NCI-H2227 (cell line): Measurements from ENCODE around the gene RFX8.
A peak's percentile ranks its signal among the peaks of the same experiment; 100 is the strongest.

Source experiments
- DNase-seq: peaks from one replicate; lab custom pipeline; 2025; ENCODE audit not compliant: unreplicated experiment; lab: John Stamatoyannopoulos, UW

Gene RFX8

GRCh38 chr2:101415220-101415619, 59.7 kb downstream of the RFX8 start:
- DNase-seq: no peak

- DNase-seq: no peak
Measured at GRCh38 chr2:101412092-101412694, 62.7 kb downstream of the RFX8 start.

DNA sequence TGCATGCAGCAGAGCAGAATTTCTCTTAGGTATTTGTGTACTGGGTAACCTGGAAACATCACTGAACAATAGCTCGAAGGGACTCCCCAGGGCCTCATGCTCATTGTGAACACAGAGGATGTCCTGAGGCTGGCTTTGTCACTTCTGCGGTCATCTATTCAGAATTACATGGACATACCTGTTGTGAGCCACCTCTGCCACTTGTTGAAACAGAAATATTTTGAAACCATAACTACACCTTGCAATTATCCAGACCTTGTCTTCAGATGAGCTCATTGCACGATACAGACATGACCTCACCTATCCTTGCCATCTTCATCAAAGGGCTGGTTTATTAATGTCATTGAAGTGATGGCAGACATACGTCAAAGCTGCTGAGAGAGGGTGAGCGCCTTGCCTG, 64.2 kb downstream of the RFX8 start:
- no peak for DNase-seq

DNA sequence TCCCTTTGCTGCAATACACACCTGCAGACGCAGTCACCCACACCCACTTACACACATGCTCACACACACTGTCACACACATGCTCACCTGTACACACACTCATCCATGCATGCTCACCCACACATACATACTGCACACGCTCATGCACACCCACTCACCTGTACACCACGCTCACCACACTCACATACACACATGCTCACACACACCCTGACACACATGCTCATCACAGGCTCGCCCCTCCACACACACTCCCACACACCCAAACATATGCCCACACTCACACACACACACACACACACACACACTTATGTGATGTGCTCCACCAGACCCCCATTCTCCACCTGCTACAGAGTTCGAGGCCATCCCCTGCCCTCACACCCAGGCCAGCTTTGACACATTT, 64.8 kb downstream of the RFX8 start:
- no peak for DNase-seq

- DNase-seq: no peak
Measured at GRCh38 chr2:101409699-101410098, 65.2 kb downstream of the RFX8 start.

DNA sequence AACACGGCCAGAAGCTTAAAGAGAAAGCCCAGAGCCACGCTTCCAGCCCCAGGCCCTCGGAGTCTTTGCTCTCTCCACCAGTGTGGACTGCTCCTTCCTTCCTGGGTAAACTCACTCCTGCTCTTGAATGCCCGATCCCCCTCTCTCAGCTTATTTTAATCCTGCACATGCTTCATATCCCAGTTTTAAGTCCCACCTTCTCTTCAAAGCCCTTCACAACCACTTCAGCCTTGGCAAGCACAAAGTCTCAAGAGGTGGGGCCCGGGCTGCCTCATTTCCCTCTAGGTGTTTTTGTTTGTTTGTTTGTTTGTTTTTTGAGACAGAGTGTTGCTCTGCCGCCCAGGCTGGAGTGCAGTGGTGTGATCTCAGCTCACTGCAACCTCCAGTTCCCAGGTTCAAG, 66.0 kb downstream of the RFX8 start:
- DNase-seq: no peak

GRCh38 chr2:101405351-101405899, 69.5 kb downstream of the RFX8 start:
- DNase-seq: no peak

- DNase-seq: no peak
Measured at GRCh38 chr2:101403745-101404144, 71.2 kb downstream of the RFX8 start.

DNA sequence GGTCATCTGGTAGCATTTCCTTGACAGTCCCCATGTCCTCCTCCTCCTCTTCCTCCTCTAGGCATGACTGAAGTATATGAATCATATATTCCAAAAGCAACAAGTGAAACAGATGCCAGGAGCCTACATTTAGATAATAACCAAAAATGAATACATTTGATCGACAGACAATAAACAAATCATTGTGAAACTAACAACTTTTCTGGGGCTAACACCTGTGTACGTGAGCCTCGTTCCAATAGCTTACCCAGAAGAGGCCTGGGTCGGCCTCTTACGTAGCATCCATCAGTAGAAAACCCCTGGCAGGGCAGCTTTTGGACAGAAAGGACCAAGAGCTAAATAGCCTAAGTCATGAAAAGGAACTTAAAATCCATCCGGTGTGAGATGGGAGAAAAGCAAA, 72.3 kb downstream of the RFX8 start:
- no peak for DNase-seq

- no peak for DNase-seq
Measured at GRCh38 chr2:101401906-101402305, 73.0 kb downstream of the RFX8 start.

DNA sequence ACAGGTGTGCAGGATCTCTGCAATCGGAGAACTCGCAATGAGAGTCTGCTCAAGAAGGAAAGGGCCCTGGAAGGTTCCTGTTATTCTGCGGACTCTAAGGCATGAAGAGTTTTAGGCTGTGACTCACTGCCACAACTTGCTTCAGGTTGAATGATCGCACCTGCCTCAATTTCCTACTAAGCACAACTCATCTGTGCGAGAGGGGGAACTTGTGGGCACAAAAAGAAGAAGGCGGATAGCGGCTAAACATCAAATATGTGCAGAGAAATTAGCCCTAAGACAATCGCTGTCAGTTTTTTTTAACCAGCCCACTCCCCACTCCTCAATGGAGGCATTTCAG, 73.6 kb downstream of the RFX8 start:
- DNase-seq: no peak

DNA sequence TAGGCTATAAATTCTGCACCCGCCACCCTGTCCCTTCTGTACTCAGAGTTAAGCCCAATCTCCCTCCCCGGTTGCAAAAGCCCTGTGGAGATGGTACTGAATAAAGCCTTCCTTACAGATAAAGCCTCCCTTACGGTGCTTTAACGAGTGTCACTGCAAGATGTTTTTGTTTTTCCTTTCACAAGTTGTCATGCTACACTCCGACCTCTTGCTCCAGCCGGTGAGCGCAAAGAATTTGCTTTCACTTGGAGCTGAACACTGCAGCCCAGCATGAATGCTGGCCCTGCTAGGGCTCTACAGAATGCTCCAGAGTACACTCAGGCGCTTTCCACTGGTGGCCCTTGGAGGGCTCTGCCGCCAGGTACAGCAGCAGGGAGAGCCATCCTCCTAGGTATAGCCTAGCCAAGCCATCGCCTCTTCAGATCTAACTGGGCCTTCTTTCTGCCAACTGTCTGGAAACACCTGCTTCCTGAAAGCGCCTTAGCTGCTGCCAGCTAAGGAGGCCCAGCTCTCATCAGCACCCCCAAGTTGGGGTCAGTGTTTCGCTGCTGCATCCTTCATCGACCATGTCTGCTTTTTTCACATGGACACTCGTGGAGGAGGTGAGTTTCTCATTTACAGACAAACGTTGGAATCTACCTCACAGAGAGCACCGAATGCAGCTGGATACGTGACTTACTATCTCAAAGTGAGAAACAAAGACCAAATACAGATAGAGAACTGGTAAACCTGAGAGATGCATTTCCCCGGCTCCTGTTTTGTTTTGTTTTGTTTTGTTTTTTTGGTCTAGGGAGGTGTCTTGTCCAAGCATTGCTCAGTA, 74.2 kb downstream of the RFX8 start:
- no peak for DNase-seq

DNA sequence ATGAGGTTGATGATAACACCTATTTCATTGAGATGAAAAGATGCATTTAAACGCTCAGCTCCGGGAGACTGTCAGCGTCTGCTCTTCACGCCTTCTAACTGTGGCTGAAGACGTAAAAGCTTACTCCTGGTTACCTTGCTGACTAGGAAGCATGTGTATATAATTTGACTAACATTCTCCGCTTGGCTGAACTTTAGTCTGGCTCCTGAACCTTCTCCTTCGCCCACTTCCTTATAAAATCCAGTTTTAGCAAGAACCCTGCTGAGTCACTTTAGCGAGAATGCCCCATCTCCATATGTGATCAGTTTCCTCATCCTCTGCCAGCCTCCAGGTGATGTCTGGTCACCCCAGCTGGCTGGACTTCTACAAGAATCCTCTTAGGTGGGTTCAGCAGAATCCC, 74.9 kb downstream of the RFX8 start:
- DNase-seq: no peak

DNA sequence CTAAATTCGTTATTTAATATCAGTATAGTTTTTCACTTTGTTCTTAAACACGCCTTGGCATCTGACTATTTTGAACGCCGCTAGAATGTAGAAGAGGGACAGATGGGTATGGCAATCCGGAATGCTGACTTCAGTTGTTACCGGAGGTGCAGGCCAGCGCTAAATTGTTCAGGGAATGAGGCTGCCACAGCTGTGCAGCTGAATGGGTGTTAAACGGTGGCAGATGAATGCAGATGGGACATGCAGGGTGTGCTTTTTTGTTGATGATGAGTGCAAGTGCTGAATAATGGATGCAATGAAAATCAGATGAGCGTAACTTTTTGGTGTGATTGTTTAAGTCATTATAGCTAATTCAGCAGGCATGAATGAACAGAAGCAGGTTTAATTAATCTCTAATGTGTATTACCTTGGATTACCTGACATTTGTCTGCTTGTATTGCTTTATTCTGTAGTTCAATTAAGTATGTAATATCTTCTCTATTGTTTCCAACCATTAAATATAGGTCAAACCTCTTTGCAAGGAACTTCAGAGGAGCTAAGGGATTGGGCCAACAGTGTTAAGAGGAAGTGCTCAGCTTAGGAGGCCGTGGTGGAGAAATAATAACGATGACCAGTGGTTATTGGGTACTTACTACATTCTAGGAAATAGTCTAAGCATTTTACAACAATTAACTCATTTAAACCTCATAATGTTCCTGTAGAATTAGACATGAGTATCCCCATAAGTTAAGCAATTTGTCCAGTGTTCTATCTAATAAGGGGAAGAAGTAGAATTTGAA, 75.7 kb downstream of the RFX8 start:
- DNase-seq: no peak

DNA sequence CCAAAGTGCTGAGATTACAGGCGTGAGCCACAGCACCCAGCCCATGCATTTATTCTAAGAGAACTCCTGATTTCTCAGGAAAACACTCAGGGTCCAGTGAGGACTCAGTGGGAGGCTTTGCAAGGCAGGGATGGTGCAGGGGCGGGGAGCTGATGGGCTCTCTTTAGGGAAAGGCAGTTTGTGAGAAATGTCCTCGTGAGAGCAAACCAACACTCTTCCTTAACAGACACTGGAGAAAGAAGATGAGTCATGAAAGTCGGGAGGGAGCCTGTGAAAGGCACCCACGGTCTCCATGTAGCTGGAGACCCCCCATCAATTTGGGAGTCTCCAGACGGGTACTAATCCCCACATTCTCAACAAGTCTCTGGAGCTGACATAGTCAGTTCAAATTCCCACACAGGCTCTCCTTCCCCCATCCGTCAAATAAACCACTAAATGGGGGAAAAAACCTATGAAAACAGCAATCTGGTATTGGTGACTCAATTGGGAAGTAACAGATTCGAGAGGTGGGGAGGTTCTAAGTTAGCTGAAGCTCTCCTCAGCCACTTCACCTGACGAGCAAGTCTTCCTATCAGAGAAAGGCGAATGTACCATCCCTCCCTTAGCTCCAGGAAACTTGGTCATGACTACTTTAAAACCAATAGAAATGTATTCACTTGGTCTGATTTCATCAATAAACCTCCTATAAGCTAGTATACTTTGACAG, 76.6 kb downstream of the RFX8 start:
- DNase-seq: no peak

- DNase-seq: no peak
Measured at GRCh38 chr2:101396316-101396717, 78.6 kb downstream of the RFX8 start.

- no peak for DNase-seq
Measured at GRCh38 chr2:101395545-101396315, 79.2 kb downstream of the RFX8 start.

DNA sequence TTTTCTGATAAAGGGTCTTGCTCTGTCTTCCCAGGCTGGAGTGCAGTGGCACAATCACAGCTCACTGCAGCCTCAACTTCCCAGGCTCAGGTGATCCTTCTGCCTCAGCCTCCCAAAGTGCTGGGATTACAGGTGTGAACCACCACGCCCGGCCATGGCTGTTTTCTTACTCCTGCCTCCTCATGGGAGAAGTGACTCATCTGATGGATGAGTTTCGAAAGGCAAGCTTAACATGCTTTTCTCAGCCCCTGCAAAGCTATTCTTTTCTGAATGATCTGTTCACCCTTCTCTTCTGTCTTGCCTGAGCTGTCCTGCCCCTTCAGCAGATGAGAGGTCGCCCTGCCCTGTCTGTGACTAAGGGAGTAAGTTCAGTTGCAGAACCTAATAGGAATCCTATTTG, 86.7 kb downstream of the RFX8 start:
- DNase-seq: no peak

DNA sequence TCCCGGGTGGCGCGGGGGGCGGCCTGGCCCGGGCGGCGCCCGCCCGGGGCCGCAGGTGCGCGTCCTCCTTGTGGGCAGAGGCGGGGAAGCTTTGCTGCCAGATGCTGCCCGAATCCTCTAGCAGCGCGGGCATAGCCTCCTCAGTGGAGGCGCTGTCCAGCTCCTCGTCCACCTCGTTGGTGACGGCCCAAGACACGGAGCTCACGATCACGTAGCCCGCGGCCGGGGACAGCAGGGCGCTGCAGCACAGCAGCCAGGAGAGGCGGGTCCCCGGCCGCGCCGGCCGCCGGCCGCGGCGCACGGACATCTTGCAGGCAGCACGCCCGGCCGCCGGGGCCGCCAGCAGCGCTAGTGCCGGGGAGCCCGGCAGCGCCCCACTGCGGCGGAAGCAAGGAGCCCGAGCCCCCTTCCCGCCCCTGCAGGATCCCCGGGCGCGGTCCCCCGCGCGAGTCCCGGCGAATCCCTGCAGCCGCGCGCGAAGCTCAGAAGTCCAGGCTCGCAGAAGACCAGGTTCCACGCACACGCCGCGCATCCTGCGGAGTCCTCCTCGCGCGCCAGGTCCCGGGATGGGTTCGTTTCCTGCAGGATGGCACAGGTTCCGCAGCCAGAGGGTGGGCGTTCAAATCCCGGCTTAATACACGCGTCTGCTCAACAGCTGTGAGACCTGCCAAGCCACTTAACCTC, 87.6 kb downstream of the RFX8 start, which contains the start of gene CREG2:
CREG2 (minus strand) TSS at position 353 of the 684 bp plus-strand sequence; CDS start at position 307, 46 bp downstream.
- peak; percentile 55 for DNase-seq
